ENCODE data around the gene NDUFAF7.

Gene NDUFAF7, protein sequence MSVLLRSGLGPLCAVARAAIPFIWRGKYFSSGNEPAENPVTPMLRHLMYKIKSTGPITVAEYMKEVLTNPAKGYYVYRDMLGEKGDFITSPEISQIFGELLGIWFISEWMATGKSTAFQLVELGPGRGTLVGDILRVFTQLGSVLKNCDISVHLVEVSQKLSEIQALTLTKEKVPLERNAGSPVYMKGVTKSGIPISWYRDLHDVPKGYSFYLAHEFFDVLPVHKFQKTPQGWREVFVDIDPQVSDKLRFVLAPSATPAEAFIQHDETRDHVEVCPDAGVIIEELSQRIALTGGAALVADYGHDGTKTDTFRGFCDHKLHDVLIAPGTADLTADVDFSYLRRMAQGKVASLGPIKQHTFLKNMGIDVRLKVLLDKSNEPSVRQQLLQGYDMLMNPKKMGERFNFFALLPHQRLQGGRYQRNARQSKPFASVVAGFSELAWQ

DNA sequence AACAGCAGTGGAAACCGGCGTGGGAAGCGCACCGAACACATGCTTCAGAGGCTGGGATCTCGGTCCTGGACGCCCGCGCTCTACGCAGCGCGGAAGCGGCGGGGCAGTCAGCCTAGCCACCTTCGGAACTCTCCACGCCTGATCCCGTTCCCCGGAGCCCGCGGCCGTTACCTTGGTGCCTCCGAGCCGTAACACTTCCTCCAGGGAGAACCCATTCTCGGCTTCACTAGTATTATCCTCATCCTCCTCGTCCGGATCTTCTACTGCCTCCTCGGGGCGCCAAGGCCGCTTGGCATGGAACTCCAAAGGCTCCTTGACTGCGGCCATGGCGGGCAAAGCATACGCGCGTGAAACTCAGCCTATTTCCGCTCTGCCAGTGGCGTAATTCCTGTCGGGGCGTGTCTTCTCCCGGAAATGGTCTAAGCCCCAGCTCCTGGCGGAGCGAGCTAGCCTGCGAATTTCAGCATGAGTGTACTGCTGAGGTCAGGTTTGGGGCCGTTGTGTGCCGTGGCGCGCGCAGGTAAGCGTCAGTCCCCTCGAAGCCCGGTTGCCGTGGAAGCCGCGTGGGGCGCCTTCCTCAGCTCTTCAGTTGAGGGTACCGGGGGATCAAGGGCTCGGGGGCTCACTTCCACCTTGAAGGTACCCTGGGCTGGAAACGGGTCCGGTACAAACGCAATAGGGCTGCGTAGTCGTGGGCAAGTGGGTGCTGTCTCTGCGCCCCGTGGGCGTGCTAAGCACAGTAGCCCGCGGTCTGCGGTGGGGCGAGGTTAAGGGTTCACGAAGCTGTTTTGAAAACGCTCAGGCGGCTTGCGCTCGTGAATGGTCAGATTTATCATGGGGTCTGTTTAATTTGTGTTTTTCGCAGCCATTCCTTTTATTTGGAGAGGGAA, at the start of gene NDUFAF7, which contains the start of gene CEBPZ:
TSS of gene NDUFAF7 (plus strand) at position 418 of the 890 bp plus-strand sequence. CDS start at position 466, 48 bp downstream.
TSS of gene CEBPZ (minus strand) at position 356 of the 890 bp plus-strand sequence. CDS start at position 327, 29 bp downstream.
- peak within 1 kb of the TSS; percentile 92 to 98 for H3K4me3 ChIP-seq (replicated peaks in 1 of 2; ENCODE audit: low read depth in 2 of 2, low read length in 2 of 2)
- DNase-seq (ENCODE audit: low read depth in 2 of 2): peak; percentile 93 to 94
- TF ChIP-seq, protein P1, sequence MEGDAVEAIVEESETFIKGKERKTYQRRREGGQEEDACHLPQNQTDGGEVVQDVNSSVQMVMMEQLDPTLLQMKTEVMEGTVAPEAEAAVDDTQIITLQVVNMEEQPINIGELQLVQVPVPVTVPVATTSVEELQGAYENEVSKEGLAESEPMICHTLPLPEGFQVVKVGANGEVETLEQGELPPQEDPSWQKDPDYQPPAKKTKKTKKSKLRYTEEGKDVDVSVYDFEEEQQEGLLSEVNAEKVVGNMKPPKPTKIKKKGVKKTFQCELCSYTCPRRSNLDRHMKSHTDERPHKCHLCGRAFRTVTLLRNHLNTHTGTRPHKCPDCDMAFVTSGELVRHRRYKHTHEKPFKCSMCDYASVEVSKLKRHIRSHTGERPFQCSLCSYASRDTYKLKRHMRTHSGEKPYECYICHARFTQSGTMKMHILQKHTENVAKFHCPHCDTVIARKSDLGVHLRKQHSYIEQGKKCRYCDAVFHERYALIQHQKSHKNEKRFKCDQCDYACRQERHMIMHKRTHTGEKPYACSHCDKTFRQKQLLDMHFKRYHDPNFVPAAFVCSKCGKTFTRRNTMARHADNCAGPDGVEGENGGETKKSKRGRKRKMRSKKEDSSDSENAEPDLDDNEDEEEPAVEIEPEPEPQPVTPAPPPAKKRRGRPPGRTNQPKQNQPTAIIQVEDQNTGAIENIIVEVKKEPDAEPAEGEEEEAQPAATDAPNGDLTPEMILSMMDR (IDR thresholded peaks at IDR 0.05; ENCODE audit: low read depth, low read length): no peak

DNA sequence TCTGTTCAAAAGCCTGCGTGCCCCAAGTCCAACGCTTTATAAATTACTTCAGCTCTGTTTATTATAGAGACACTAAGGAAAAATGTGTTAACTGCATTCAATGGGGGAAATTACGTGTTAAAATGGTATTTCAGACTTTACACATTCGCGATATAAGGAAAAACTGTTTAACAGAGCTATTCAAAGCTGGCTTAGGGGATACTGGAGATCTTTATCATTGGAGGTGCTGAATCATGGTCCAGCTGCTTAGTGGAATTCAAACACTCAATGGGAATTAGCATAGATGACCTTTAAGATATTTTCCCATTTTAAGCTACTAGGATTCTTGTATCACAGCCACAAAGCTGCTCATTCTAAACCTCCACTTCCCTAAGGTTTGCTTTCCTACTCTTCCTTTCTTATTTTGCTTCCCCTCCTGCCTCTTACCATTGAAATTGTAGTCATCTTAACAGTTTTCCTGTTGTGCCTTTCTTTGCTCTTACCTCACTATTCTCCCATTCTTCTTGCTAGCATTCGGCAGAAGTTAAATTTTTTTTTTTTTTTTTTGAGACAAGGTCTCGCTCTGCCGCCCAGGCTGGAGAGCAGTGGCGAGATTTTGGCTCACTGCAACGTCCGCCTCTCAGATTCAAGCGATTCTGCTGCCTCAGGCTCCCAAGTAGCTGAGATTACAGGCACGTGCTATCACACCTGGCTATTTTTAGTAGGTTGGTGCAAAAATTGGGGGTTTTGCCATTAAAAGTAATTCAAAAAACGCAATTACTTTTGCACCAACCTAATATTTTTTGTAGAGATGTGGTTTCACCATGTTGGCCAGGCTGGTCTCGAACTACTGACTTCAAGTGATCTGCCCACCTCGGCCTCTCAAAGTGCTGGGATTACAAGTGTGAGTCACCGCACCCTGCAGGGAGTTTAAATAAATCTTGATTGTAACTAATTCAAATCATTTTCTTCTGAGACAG, 49.5 kb upstream of the NDUFAF7 start:
- no peak for DNase-seq (ENCODE audit: low read depth in 2 of 2)
- TF ChIP-seq, protein P1 (IDR thresholded peaks at IDR 0.05; ENCODE audit: low read depth, low read length): no peak
- no peak overlapping the region for H3K4me3 ChIP-seq (replicated peaks in 1 of 2; ENCODE audit: low read depth in 2 of 2, low read length in 2 of 2)

DNA sequence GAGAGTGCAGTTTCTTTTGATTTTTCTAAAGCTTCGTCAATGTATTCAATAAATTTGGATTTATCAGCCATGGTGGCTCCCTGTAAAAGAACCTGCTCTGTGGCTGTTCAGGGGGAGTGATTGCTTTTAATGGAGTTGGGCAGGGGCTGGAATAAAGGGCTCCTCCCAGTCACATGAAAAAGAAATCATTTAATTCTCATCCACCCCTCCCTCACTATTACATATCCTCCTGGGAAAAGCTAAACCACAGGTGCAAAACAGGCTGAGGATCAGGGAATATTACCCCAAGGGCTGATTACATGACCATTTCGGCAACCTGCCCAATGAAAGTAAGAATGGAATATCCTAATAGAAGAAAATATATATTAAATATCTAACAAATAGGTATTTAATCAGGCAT, 42.9 kb upstream of the NDUFAF7 start, which contains the start of gene SULT6B1:
TSS of gene SULT6B1 (minus strand) at position 101 of the 400 bp plus-strand sequence. CDS start at position 71, 30 bp downstream.
- TF ChIP-seq, protein P1 (IDR thresholded peaks at IDR 0.05; ENCODE audit: low read depth, low read length): no peak
- H3K4me3 ChIP-seq (replicated peaks in 1 of 2; ENCODE audit: low read depth in 2 of 2, low read length in 2 of 2): no peak within 1 kb of the TSS
- DNase-seq (ENCODE audit: low read depth in 2 of 2): no peak

DNA sequence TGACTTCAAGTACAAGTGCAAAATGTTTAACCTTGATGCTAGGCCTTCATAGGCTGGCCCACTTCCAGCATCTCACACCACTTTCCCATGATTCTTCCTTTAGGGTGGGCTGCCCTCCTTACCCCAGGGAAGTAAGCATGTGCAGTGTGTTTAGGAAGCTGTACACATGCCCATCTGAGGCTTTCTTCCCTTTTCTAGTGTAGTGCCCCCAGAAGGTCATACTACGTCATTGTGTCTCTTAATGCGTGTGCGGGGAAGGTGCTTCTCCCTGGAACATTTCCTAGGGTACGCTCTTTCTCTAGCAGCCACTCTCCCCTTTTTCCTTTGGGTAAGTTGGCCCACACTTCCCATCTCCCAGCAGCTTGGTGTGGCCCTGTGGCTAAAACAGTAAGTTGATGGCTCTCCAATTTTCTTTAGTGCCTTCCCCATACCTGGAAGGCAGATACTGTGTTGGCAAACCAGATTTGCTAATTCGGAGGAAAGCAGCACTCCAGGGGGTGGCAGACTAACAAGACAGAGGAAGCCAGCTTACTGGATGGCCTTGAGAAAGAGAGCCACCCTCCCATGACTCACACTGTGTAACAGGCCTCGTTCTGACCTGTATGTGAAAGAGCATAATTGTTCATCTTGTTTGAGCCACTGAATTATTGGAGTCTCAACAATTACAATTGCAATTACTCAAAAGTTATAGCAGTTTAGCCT, 41.9 kb upstream of the NDUFAF7 start:
- no peak overlapping the region for H3K4me3 ChIP-seq (replicated peaks in 1 of 2; ENCODE audit: low read depth in 2 of 2, low read length in 2 of 2)
- TF ChIP-seq, protein P1 (IDR thresholded peaks at IDR 0.05; ENCODE audit: low read depth, low read length): no peak
- peak; percentile 79 to 89 for DNase-seq (ENCODE audit: low read depth in 2 of 2)

DNA sequence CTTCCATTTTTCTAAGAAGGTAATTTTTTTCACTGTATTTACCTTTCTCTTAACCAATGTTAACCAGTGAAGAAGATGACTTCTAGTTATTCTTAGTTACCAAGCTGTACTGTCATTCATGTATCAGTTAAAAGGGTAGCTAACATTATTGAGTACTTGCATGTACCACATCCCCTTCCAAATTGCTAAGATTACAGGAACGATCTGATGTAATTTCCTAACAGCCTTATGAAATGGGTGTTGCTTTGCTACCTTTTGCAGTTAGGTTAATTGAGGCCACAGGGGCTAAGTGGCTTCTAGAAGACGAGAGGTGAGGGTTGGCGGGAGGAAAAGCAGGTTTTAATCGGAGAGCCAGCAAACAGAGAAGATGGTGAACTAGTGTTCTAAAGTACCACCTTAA, 41.2 kb upstream of the NDUFAF7 start:
- TF ChIP-seq, protein P1 (IDR thresholded peaks at IDR 0.05; ENCODE audit: low read depth, low read length): no peak
- no peak overlapping the region for H3K4me3 ChIP-seq (replicated peaks in 1 of 2; ENCODE audit: low read depth in 2 of 2, low read length in 2 of 2)
- DNase-seq (ENCODE audit: low read depth in 2 of 2): no peak
